ENCODE results near the gene OSBPL2.

- no peak for TF ChIP-seq MAX (IDR thresholded peaks at IDR 0.05)
- TF ChIP-seq, protein P1, sequence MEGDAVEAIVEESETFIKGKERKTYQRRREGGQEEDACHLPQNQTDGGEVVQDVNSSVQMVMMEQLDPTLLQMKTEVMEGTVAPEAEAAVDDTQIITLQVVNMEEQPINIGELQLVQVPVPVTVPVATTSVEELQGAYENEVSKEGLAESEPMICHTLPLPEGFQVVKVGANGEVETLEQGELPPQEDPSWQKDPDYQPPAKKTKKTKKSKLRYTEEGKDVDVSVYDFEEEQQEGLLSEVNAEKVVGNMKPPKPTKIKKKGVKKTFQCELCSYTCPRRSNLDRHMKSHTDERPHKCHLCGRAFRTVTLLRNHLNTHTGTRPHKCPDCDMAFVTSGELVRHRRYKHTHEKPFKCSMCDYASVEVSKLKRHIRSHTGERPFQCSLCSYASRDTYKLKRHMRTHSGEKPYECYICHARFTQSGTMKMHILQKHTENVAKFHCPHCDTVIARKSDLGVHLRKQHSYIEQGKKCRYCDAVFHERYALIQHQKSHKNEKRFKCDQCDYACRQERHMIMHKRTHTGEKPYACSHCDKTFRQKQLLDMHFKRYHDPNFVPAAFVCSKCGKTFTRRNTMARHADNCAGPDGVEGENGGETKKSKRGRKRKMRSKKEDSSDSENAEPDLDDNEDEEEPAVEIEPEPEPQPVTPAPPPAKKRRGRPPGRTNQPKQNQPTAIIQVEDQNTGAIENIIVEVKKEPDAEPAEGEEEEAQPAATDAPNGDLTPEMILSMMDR (IDR thresholded peaks at IDR 0.05; ENCODE audit: low read depth, low read length, missing input control), result no peak
- TF ChIP-seq TAF1 (conservative IDR thresholded peaks at IDR 0.05), result no peak
- no peak for TF ChIP-seq RXRA (IDR thresholded peaks at IDR 0.05)
- no peak for TF ChIP-seq SP1 (IDR thresholded peaks at IDR 0.05)
- TF ChIP-seq, protein P2, sequence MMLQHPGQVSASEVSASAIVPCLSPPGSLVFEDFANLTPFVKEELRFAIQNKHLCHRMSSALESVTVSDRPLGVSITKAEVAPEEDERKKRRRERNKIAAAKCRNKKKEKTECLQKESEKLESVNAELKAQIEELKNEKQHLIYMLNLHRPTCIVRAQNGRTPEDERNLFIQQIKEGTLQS (IDR thresholded peaks at IDR 0.05), result no peak
- TF ChIP-seq RAD21 (IDR thresholded peaks at IDR 0.05), result no peak
- TF ChIP-seq REST (IDR thresholded peaks at IDR 0.05), result no peak
- TF ChIP-seq EGR1 (IDR thresholded peaks at IDR 0.05; ENCODE audit: low read depth in 2 of 2), result no peak
- no peak for TF ChIP-seq HNF4G (IDR thresholded peaks at IDR 0.05)
- no peak for TF ChIP-seq YY1 (IDR thresholded peaks at IDR 0.05)
- no peak for TF ChIP-seq NR2F2 (IDR thresholded peaks at IDR 0.05)
- TF ChIP-seq GABPA (IDR thresholded peaks at IDR 0.05 in 1 of 2, conservative IDR thresholded peaks at IDR 0.05 in 1 of 2), result no peak
These were observed 40.5 kb upstream of the OSBPL2 start for GRCh38 chr20:62197801-62198200.

All from liver (tissue), 3 donors.